Liver (tissue), 9 donors: ENCODE data around the gene PDLIM7. TPM values are rescaled to one million over a fixed set of nuclear protein-coding genes. Genes with fewer than 3 reads are reported as not detected.

Experiments used
- DNase-seq: peaks from one replicate; pipeline ENCODE4 v3.0.0-alpha.2; 2017; ENCODE audit warnings: low spot score
- H3K27ac ChIP-seq, 2 donors: one replicate each; pipeline ENCODE4 v1.7.0; 2013; ENCODE audit warnings: inconsistent platforms in 2 of 2, low read length in 2 of 2, control low read depth in 1 of 2, low read depth in 1 of 2, mild to moderate bottlenecking in 1 of 2
- H3K27me3 ChIP-seq, 4 donors: one replicate each; pipeline versions ENCODE4 v1.6.1 to v1.7.0; 2013; ENCODE audit warnings: low read length in 3 of 4, inconsistent platforms in 1 of 4, mild to moderate bottlenecking in 1 of 4, moderate library complexity in 1 of 4; ENCODE audit not compliant: control insufficient read depth in 4 of 4, insufficient read depth in 4 of 4
- H3K36me3 ChIP-seq, 4 donors: one replicate each; pipeline versions ENCODE4 v1.6.1 to v1.7.0; 2013; ENCODE audit warnings: low read length in 3 of 4, mild to moderate bottlenecking in 3 of 4, low read depth in 1 of 4, moderate library complexity in 1 of 4; ENCODE audit not compliant: control insufficient read depth in 4 of 4, insufficient read depth in 3 of 4
- H3K4me1 ChIP-seq, 4 donors: one replicate each; pipeline versions ENCODE4 v1.6.1 to v1.7.0; 2013; ENCODE audit warnings: low read length in 3 of 4, mild to moderate bottlenecking in 3 of 4, moderate library complexity in 1 of 4; ENCODE audit not compliant: control insufficient read depth in 4 of 4, insufficient read depth in 4 of 4
- H3K4me3 ChIP-seq, 3 donors: one replicate each; pipeline versions ENCODE4 v1.6.1 to v1.7.0; 2013; ENCODE audit warnings: low read length in 3 of 3, control low read depth in 1 of 3, low read depth in 1 of 3, mild to moderate bottlenecking in 1 of 3
- H3K9ac ChIP-seq, 2 donors: one replicate each; pipeline ENCODE4 v1.7.0; 2013; ENCODE audit warnings: low read length in 2 of 2, mild to moderate bottlenecking in 2 of 2, moderate library complexity in 2 of 2, control low read depth in 1 of 2, low read depth in 1 of 2
- H3K9me3 ChIP-seq, 4 donors: one replicate each; pipeline versions ENCODE4 v1.6.1 to v1.7.0; 2013; ENCODE audit warnings: low read length in 3 of 4; ENCODE audit not compliant: control insufficient read depth in 4 of 4
- ATF3 ChIP-seq: IDR thresholded peaks from 2 replicates; pipeline ENCODE4 v1.6.1; 2016; ENCODE audit warnings: antibody characterized with exemption
- CTCF ChIP-seq: fragments of 150-350 bp; IDR thresholded peaks from 2 replicates; pipeline ENCODE4 v1.5.1; 2017; ENCODE audit warnings: improper control_type of control experiment, low read depth, low read length; ENCODE audit not compliant: missing input control
- FOXA1 ChIP-seq: IDR thresholded peaks from 2 replicates; pipeline ENCODE4 v1.6.1; 2016; ENCODE audit warnings: antibody characterized with exemption
- FOXA2 ChIP-seq: IDR thresholded peaks from 2 replicates; pipeline ENCODE4 v1.6.1; 2016; ENCODE audit warnings: antibody characterized with exemption
- HNF4A ChIP-seq, 2 donors: conservative IDR thresholded peaks; 2 replicates each; pipeline ENCODE4 v1.6.1; 2016; ENCODE audit warnings: antibody characterized with exemption in 2 of 2, mild to moderate bottlenecking in 2 of 2
- HNF4G ChIP-seq: IDR thresholded peaks from 2 replicates; pipeline ENCODE4 v1.6.1; 2016; ENCODE audit warnings: antibody characterized with exemption
- JUND ChIP-seq, 2 donors: IDR thresholded peaks; 2 replicates each; pipeline ENCODE4 v1.6.1; 2016; ENCODE audit warnings: antibody characterized with exemption in 2 of 2
- MAX ChIP-seq: IDR thresholded peaks from 2 replicates; pipeline ENCODE4 v1.6.1; 2016; ENCODE audit warnings: antibody characterized with exemption
- NR2F2 ChIP-seq: IDR thresholded peaks from 2 replicates; pipeline ENCODE4 v1.6.1; 2016; ENCODE audit warnings: antibody characterized with exemption
- RAD21 ChIP-seq, 2 donors: IDR thresholded peaks; 2 replicates each; pipeline ENCODE4 v1.6.1; 2016; ENCODE audit warnings: antibody characterized with exemption in 2 of 2, mild to moderate bottlenecking in 2 of 2
- RXRA ChIP-seq, 2 donors: IDR thresholded peaks; 2 replicates each; pipeline ENCODE4 v1.6.1; 2017 to 2018; ENCODE audit warnings: antibody characterized with exemption in 2 of 2, mild to moderate bottlenecking in 1 of 2
- SP1 ChIP-seq: IDR thresholded peaks from 2 replicates; pipeline ENCODE4 v1.6.1; 2018; ENCODE audit warnings: antibody characterized with exemption, mild to moderate bottlenecking
- TAF1 ChIP-seq: conservative IDR thresholded peaks from 2 replicates; pipeline ENCODE4 v1.6.1; 2016; ENCODE audit warnings: antibody characterized with exemption, mild to moderate bottlenecking
- YY1 ChIP-seq: IDR thresholded peaks from 2 replicates; pipeline ENCODE4 v1.6.1; 2016; ENCODE audit warnings: antibody characterized with exemption, mild to moderate bottlenecking
- ZBTB33 ChIP-seq: IDR thresholded peaks from 2 replicates; pipeline ENCODE4 v1.6.1; 2016; ENCODE audit warnings: antibody characterized with exemption
- WGBS: extraction: QIAGEN DNeasy Blood & Tissue Kit; methylation state at CpG from one replicate; pipeline ENCODE4 v1.1.7; 2013; 5-methylcytosine and 5-hydroxymethylcytosine counted together
- polyA plus RNA-seq, 2 donors: library from polyadenylated mRNA; stranded (reverse) in 1 of 2; unstranded in 1 of 2; fragments of 200-250 nt in 1 of 2; fragments of >200 nt in 1 of 2; fragmentation: Nextera tagmentation in 1 of 2; extraction: Ambion mirVana in 1 of 2; gene quantifications; one replicate each; pipeline versions ENCODE4 v1.2.1 to v1.2.3, GENCODE V29; 2013 to 2015
- total RNA-seq, 2 donors: library from RNA; depleted of rRNA; stranded (reverse); fragments of >200 nt; gene quantifications; one replicate each; pipeline ENCODE4 v1.2.3, GENCODE V29; 2014
- TF ChIP-seq, protein P1 (sequence below): IDR thresholded peaks from 2 replicates; pipeline ENCODE4 v1.6.1; 2016; ENCODE audit warnings: antibody characterized with exemption, mild to moderate bottlenecking
- donor health status: healthy.
- donor health status: healthy.
- donor health status: healthy.
- donor health status: healthy.
- donor health status: healthy.

Gene PDLIM7
- total and polyA plus RNA-seq, 4 donors: 5.5 to 36.0 (median 8.5) TPM

DNA sequence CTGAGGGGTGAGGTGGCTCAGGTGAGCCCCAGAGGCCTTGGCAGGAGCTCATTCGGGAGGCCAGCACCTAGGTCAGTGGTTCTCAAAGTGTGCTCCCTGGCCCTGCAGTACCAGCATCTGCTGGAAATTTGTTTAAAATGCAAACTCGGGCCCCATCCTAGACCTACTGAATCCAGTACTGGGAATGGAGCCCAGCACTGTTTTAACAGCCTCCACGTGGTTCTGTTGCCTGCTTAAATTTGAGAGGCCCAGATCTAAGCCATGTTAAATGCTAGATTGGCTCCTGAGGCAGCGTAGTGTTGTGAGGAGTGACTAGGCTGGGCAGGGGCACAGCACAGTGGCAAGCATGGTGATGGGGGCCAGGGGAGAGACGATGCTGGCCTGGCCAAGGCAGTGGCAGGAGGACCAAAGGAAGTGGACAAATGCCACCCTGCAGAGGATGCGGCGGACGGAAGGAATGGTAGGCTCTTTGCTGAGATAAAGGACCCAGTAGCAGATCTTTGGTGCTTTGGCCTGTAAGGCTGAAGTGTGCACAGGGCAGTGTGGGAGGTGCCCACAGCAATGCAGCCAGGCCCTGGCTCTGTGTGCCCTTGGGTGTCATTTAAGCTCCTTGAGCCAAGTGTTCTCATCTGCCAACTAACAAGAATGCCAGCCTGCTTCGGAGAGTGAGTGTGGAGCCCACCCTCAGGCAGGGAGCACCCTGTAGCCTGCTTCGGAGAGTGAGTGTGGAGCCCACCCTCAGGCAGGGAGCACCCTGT is 46.6 kb downstream of the PDLIM7 start:
- TF ChIP-seq FOXA1: no peak
- no peak for TF ChIP-seq NR2F2
- no peak for TF ChIP-seq TAF1
- no peak for TF ChIP-seq ZBTB33
- TF ChIP-seq RXRA (IDR thresholded peaks at IDR 0.05): no peak
- TF ChIP-seq JUND (IDR thresholded peaks at IDR 0.05): no peak
- TF ChIP-seq HNF4G: no peak
- TF ChIP-seq FOXA2: no peak
- TF ChIP-seq, protein P1, sequence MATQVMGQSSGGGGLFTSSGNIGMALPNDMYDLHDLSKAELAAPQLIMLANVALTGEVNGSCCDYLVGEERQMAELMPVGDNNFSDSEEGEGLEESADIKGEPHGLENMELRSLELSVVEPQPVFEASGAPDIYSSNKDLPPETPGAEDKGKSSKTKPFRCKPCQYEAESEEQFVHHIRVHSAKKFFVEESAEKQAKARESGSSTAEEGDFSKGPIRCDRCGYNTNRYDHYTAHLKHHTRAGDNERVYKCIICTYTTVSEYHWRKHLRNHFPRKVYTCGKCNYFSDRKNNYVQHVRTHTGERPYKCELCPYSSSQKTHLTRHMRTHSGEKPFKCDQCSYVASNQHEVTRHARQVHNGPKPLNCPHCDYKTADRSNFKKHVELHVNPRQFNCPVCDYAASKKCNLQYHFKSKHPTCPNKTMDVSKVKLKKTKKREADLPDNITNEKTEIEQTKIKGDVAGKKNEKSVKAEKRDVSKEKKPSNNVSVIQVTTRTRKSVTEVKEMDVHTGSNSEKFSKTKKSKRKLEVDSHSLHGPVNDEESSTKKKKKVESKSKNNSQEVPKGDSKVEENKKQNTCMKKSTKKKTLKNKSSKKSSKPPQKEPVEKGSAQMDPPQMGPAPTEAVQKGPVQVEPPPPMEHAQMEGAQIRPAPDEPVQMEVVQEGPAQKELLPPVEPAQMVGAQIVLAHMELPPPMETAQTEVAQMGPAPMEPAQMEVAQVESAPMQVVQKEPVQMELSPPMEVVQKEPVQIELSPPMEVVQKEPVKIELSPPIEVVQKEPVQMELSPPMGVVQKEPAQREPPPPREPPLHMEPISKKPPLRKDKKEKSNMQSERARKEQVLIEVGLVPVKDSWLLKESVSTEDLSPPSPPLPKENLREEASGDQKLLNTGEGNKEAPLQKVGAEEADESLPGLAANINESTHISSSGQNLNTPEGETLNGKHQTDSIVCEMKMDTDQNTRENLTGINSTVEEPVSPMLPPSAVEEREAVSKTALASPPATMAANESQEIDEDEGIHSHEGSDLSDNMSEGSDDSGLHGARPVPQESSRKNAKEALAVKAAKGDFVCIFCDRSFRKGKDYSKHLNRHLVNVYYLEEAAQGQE: no peak
- TF ChIP-seq SP1: no peak
- no peak for TF ChIP-seq HNF4A (conservative IDR thresholded peaks at IDR 0.05)
- no peak for TF ChIP-seq ATF3
- WGBS: 90% methylated on average over 10 of the region's 10 CpGs
- H3K9me3 ChIP-seq: no peaks in the 10 kb centered on the region
- peaks cover 9 to 35% (median 19%) of the 10 kb centered on the region in 4 donors for H3K4me1 ChIP-seq
- H3K4me3 ChIP-seq: no peak overlapping the region
- DNase-seq: no peak
- no peaks in the 10 kb centered on the region for H3K27me3 ChIP-seq
- no peak overlapping the region for H3K9ac ChIP-seq
- H3K27ac ChIP-seq: no peak overlapping the region
- H3K36me3 ChIP-seq: no peaks in the 10 kb centered on the region

DNA sequence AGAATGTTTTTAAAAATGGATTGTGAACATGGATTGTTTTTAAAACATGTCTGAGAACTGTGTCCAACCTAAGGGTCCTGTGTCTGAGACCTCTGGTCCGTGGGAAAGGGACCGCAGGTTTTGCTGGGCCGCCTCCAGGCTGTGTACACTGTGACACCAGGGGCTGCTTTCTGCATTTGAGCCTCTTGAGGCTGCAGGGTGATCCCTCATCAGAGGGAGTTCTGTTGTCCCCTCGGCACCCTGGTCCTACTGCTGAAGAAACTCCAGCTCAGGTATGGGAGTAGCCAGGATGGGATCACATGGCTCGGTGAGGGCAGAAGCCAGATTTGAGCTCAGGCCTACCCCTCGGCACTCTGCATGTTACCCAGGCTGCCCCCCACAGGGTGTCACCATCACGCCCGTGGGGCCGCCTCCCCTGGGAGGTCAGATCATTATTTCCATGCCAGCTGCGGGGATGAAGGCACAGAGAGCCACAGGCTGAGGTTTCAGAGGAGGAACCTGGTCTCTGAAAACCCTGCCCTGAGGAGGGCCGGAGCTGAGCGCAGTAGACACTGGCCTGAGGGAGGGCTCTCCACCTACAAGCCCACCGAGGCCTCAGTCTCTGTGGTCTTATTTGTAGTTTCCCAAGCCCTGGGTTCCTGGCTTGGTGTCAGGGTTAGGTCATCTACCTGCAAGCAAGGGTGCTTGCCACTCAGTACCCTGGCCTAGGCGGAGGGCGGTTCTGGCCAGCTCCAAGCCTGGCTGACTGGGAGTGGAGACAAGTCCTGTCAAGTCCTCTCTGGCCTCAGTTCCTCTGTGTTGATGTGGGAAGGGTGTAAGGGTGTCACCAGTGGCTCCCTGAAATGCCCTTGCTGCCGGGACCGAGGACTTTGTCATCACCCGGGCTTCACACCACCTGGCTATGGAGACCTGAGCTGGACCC is 48.0 kb downstream of the PDLIM7 start:
- Histone ChIP-seq H3K4me1 (peaks cover 6 to 25% (median 14%) of the 10 kb centered on the region in 4 donors), H3K27ac (no peak overlapping the region), H3K36me3 (no peaks in the 10 kb centered on the region), H3K27me3 (no peaks in the 10 kb centered on the region), H3K9ac (no peak overlapping the region), H3K9me3 (no peaks in the 10 kb centered on the region), H3K4me3 (no peak overlapping the region)
- 91% methylated on average over 18 of the region's 18 CpGs for WGBS
- DNase-seq: no peak
- TF ChIP-seq RAD21 (IDR thresholded peaks at IDR 0.05) (no peak), YY1 (no peak), MAX (no peak), HNF4A (conservative IDR thresholded peaks at IDR 0.05) (no peak), ATF3 (no peak), TAF1 (no peak), ZBTB33 (no peak), CTCF (no peak), SP1 (no peak)
